Measurements from ENCODE around the gene GPR141.
"Not testable (repeated sequence)": the region's sequence is repeated elsewhere in the genome, so short reads cannot be mapped to it uniquely, and the experiment has no call there.

Gene GPR141

DNA sequence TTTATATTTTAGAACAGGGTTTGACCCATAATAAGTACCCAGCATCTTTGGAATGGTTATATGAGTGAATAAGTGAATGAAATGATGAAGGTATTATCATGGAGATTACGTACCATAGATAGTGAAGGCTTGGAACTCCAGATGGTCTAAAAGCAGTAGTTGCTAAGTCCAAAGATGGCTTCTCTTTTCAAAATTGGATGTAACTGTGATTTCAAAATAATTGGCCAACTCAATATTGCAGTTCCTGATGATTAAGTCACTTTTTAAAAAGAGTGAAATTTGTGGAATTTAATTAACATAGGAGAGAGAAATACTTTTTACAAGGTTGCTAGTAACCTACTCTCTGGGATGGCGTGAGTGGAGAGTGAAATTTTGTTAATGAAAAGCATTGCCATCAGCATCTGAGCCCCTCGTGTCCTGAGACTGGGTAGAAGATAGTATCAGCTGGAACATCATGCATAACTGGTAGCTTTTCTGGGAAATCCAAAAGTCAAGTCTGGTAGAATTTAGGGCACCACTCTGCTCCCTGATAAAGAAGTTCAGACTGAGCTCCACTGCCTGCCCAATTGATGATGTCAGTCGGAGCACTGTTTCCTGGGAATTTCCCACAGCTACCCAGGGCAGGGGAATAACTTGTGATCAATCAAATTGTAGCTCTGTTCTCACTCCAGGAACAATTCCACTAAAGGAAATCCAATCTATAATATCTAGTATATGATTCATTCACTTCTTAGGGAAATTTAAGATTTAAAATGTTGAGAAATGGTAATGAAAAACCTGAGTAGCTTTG, 3.2 kb downstream of the GPR141 start:
- no peak for DNase-seq (ENCODE audit: low spot score)

DNA sequence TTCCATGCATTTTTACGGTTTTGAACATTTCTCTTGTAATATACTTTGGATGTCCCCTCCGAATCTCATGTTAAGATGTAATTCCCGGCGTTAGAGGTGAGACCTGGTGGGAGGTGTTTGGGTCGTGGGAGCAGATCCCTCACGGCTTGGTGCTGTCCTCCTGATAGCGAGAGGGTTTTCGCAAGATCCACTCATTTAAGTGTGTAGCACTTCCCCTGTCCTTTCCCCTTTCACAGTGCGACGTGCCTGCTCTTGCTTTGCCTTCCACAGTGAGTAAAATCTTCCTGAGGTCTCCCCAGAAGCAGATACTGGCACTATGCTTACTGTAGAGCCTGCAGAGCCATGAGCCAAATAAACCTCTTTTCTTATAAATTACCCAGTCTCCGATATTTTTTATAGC, 6.6 kb downstream of the GPR141 start:
- no peak for DNase-seq (ENCODE audit: low spot score)

DNA sequence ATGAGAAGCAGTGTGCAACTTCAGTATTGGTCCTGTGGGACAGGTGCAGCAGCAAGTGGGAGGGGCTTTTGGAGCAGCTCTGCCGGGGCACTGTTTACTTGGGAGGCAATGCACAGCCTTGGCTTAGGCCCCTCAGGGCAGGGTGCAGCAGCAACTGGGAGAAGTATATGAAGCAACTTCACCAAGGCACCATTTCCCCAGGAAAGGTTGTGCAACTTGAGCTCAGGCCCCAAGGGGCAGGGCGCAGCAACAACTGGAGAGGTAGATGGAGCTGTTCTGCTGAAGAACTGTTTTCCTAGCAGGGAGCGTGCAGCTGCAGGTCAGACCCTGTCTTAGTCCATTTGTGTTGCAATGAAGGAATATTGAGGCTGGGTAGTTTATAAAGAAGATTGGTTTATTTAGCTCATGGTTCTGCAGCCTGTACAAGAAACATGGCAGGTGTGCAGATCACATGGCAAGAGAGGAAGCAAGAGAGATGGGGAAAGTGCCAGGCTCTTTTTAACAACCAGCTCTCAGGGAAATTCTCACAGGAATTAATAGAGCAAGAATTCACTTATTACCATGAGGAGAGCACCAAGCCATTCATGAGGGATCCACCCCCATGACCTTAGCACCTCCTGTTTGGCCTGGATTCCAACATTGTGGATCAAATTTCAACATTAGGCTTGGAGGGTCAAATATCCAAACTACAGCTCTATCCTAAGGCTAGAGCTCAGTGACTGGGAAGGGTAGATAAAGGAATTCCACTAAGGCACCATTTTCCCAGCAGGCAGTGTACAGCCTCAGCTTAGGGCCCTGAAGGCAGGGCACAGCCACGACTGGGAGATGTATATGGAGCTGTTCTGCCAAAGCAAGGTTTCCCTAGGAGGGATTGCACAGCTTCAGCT, 10.9 kb downstream of the GPR141 start:
- DNase-seq (ENCODE audit: low spot score): no peak

- no peak for DNase-seq (ENCODE audit: low spot score)
Measured at GRCh38 chr7:37698276-37698675, 14.7 kb downstream of the GPR141 start.

DNA sequence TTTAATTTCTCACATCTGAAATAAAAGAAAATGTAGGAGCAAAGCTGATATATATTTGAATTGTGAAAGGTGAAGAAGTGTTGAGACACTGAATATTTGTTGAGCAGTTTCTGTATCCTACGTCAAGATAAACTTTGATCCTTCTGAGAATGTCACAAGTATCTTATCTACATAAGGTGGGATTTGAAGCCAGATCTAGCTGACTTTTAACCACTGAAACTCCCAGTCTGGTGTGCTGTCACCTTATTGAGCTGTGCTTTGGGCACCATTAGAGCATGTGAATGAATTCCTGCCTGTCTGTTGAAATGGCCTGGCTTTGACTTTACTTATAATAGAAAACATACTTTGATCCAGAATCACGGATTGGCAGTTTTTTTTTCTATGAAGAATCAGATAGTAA, 15.2 kb downstream of the GPR141 start:
- DNase-seq (ENCODE audit: low spot score): no peak

GRCh38 chr7:37701769-37702168, 18.2 kb downstream of the GPR141 start:
- DNase-seq (ENCODE audit: low spot score): no peak

GRCh38 chr7:37703361-37703760, 19.8 kb downstream of the GPR141 start:
- no peak for DNase-seq (ENCODE audit: low spot score)

GRCh38 chr7:37704328-37704833, 20.8 kb downstream of the GPR141 start:
- DNase-seq (ENCODE audit: low spot score): not testable (repeated sequence)

DNA sequence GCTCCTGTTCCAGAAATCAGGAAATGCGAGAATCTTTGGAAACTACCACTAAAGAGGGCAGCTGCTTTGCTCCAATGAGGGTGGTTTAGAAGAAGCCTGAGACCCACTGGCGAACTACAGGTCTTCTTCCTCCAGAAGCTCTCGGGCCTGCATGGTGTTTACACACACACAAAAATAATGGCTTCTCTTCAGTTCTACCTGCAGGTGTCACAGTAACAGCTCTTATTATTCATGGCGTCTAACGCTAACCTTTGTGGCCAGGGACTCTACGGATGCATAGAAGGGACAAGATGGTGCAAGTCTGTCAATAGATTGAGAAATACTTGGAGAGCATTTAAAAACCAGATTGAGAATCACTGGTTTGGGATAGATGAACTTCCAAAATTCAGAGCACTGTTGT, 22.4 kb downstream of the GPR141 start:
- no peak for DNase-seq (ENCODE audit: low spot score)

- no peak for DNase-seq (ENCODE audit: low spot score)
Measured at GRCh38 chr7:37706804-37707203, 23.2 kb downstream of the GPR141 start.

- no peak for DNase-seq (ENCODE audit: low spot score)
Measured at GRCh38 chr7:37707754-37708485, 24.4 kb downstream of the GPR141 start.

DNA sequence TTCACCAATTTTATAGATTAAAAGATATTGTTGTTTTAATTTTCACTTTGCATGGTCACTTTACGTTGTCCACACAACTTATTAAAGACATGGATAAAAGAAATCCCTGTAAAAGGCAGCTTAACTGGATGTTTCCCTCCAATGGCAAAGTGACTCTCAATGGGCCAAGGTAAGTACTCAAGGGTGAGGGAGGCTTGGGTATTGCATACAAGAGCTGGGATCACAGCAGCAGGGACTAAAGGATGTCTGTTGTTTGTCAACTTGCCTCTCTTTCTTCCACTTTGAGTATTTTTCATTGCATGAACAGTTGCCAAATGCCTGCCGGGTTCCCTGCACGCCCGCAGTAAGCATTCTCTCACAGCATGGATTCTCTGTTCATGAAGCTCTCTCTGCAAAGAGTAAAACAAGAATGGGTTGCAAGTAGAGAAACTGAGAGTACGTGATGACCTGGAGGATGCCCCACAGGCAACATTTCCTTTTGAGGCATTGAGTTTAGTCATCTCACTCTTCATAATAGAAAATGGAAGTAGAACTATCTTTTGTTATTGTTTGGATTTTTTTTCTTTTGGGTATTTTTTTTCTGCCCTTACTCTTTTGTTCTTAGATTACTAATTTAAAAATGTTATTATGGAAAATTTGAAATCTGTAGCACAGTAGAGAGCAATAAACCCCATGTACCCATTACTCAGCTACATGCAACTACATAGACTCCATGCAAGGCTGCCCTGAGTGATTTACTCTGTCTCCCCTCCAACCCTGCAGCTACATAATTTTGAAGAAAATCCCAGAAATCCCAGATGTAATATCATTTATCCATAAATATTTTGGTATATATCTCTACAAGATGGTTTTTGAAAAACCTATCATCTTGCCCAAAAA, 26.3 kb downstream of the GPR141 start:
- no peak for DNase-seq (ENCODE audit: low spot score)

DNA sequence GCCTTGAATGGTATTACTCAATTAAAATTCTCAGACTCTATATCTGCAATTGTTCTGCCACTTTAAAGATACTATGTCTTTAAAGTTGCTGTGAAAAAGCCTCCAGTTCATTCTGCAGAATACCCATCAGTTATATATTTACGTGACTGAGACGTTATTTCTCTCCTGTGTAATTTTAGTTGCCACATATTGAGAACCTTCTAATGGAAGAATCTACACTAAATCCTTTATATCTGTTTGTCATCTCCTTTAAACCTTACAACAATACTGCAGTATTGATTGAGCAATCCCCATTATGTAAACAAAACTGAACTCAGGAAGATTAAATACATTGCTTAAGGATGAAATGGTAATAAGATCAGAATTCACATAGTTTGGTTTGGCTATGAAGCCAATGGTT, 30.0 kb downstream of the GPR141 start:
- DNase-seq (ENCODE audit: low spot score): no peak

DNA sequence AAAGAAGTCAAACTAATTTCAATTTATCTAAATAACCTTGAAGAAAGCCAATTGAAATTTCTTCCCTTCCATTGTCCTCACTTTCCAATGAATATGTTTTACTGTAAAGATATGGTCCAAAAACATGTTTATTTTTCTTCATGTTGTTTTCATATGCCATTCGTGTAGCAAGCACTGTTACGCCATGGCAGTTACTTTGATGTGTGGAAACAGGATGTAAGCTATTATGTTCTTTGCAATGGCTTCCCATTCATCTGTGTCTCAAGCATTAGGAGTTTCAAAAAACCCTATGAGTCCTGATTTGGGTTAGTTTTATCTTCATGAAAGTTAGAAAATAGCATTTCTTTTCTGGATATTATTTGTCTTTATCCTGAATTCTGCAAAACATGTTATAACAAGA, 31.0 kb downstream of the GPR141 start:
- no peak for DNase-seq (ENCODE audit: low spot score)

DNA sequence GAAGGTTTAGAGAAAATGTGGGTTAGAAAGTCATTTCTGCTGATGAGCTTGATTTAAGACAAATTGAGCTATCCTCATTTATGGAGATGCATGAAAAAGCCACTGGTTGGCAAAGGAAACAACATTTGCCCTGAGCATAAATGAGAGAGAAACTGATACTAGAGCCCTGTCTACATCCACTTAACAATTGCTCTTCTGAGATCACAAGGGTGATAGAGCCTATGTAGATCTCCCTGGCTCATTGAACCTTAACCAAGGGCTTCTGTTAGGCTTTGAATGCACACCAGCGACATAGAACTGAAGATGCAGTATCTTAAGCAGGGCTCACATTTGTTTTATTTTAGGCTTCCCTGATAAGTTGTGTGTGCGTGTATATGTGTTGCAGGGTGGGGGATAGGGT, 35.0 kb downstream of the GPR141 start:
- DNase-seq (ENCODE audit: low spot score): no peak

GRCh38 chr7:37719077-37719476, 35.5 kb downstream of the GPR141 start:
- DNase-seq (ENCODE audit: low spot score): no peak

DNA sequence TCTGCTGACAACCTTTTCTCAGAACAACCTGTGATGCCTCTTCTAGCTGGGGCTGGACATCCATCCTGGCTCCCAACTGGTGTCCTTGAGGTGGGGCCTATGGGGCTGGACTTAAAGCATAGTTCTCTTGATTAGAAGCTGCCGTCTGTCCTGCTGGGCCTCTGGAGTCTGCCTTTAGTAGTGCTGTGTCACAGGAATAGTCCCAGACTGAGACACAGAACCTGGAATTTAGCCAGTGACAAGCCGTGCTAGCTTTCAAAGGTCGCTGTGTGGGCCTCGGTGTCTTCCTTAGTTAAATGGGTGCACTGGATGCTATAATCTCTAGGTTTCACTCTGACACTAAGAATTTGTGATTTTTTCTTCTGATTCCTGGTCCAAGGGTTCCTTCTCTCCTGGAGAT, 41.2 kb downstream of the GPR141 start:
- no peak for DNase-seq (ENCODE audit: low spot score)

DNA sequence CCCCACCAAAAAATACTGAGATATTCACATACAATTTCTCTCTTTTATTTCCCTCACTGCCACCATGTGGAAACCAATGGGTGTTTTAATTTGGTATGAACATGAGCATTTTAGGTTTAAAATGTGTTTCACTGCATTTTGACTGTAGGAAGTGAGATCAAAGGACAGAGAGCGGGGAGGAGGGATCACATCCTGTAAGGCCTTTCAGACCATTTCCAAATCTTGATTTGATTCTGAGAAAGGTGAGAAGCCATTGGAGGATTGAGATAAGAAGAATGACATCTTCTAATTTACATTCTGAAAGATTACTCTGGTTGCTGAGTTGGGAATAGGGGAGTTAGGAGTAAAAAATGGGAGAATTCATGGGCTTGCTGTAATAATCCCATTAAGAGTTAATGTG, 42.5 kb downstream of the GPR141 start:
- no peak for DNase-seq (ENCODE audit: low spot score)

DNA sequence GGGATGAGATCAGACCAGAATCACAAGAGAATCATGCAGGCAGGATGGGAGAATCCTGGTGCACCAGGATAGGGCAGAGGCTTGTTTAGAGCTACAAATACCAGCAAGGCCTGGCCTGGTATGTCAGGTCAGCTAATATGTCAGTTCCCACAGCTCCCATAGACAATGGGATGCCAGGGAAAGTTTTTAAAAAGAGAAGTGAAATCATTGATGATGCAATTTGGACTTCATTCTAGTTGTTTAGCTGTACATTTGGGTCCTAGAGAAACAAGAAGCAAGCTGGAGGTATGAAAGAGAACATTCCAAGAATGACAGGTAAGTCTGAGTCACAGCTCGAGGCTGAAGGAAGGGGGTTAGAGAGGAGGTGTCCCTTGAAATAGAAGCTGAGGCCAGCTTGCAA, 45.2 kb downstream of the GPR141 start:
- DNase-seq (ENCODE audit: low spot score): no peak

DNA sequence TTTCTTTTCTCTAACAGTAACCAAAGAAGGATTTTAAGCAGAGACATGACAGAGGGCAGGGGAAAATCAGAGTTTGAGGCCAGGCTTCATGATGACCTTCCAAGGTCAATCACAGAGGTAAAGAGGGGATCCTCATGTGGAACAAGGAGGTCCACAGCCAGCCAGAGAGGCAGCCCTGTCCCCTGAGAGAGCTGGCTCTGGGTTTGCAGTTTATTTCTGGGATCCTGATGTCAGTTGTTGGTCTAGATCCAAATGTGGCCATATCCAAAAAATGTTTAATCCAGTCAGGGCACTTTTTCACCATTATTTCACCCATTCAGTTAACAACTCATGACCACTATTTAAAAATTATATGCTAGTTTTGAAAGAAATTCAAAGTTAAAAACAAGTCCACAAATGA, 45.6 kb downstream of the GPR141 start:
- DNase-seq (ENCODE audit: low spot score): no peak

GRCh38 chr7:37730501-37730900, 46.9 kb downstream of the GPR141 start:
- DNase-seq (ENCODE audit: low spot score): no peak
